ENCODE measurements around the gene TTC24.

DNA sequence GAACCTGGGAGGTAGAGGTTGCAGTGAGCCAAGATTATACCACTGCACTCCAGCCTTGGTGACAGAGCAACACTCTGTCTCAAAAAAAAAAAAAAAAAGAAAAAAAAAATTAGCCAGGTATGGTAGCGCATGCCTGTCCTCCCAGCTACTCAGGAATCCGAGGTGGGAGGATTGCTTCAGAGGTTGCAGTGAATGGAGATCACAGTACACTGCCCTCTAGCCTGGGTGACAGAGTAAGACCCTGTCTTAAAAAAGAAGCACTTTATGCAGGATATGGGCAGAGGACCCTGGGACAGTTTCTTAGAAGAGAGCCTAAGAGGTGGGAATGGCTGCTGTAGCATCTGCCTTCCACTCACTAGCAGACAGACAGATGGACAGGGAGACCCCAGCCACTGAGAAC is 30.1 kb upstream of the TTC24 start:
- TF ChIP-seq, protein P1, sequence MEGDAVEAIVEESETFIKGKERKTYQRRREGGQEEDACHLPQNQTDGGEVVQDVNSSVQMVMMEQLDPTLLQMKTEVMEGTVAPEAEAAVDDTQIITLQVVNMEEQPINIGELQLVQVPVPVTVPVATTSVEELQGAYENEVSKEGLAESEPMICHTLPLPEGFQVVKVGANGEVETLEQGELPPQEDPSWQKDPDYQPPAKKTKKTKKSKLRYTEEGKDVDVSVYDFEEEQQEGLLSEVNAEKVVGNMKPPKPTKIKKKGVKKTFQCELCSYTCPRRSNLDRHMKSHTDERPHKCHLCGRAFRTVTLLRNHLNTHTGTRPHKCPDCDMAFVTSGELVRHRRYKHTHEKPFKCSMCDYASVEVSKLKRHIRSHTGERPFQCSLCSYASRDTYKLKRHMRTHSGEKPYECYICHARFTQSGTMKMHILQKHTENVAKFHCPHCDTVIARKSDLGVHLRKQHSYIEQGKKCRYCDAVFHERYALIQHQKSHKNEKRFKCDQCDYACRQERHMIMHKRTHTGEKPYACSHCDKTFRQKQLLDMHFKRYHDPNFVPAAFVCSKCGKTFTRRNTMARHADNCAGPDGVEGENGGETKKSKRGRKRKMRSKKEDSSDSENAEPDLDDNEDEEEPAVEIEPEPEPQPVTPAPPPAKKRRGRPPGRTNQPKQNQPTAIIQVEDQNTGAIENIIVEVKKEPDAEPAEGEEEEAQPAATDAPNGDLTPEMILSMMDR (IDR thresholded peaks at IDR 0.05) = no peak
- TF ChIP-seq POLR2A (IDR thresholded peaks at IDR 0.05) = no peak
